Measurements from ENCODE around the gene DDX19B. TPM values are rescaled to one million over a fixed set of nuclear protein-coding genes. Genes with fewer than 3 reads are reported as not detected.
"Not testable (repeated sequence)": the region's sequence is repeated elsewhere in the genome, so short reads cannot be mapped to it uniquely, and the experiment has no call there.

DDX19B gene
- total RNA-seq, 1 donor from 2014 or later = 36.4 TPM

DNA sequence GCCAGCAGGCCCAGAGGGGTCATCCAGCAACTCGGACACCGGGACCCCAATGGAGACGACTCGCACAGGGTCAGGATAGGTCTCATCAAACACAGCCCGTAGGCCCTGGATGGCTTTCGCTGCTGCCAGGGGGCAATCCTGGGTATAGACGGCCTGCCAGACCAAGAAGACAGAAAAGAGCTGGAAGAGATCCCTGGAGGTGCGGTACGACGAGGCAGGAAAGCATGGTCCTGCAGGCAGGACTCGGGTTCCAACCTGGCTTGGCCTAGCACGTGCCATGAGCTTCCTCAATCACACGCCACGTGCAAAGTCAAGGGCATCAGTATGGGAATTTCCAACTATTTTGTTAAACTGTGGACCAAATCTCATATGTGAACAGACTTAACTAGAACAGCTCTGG is 40.9 kb upstream of the DDX19B start:
- Mint-ChIP-seq H3K4me3 (ENCODE audit: low read depth) (no peak overlapping the region), H3K27ac (peak overlapping the region; percentile 71), H3K27me3 (no peaks in the 10 kb centered on the region), H3K36me3 (ENCODE audit: insufficient read depth) (peaks cover 23% of the 10 kb centered on the region), H3K4me1 (ENCODE audit: low read depth) (no peaks in the 10 kb centered on the region), H3K9me3 (ENCODE audit: low read depth) (no peaks in the 10 kb centered on the region)
- TF ChIP-seq, protein P1, sequence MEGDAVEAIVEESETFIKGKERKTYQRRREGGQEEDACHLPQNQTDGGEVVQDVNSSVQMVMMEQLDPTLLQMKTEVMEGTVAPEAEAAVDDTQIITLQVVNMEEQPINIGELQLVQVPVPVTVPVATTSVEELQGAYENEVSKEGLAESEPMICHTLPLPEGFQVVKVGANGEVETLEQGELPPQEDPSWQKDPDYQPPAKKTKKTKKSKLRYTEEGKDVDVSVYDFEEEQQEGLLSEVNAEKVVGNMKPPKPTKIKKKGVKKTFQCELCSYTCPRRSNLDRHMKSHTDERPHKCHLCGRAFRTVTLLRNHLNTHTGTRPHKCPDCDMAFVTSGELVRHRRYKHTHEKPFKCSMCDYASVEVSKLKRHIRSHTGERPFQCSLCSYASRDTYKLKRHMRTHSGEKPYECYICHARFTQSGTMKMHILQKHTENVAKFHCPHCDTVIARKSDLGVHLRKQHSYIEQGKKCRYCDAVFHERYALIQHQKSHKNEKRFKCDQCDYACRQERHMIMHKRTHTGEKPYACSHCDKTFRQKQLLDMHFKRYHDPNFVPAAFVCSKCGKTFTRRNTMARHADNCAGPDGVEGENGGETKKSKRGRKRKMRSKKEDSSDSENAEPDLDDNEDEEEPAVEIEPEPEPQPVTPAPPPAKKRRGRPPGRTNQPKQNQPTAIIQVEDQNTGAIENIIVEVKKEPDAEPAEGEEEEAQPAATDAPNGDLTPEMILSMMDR (IDR thresholded peaks at IDR 0.05; ENCODE audit: unreplicated experiment) = no peak
- no peak for DNase-seq (ENCODE audit: low spot score, unreplicated experiment)

- no peaks in the 10 kb centered on the region for H3K4me1 Mint-ChIP-seq (ENCODE audit: low read depth)
- peaks cover 21% of the 10 kb centered on the region for H3K36me3 Mint-ChIP-seq (ENCODE audit: insufficient read depth)
- DNase-seq (ENCODE audit: low spot score, unreplicated experiment) = no peak
- H3K27me3 Mint-ChIP-seq = no peaks in the 10 kb centered on the region
- H3K9me3 Mint-ChIP-seq (ENCODE audit: low read depth) = no peaks in the 10 kb centered on the region
- no peak overlapping the region for H3K4me3 Mint-ChIP-seq (ENCODE audit: low read depth)
- TF ChIP-seq, protein P1 (IDR thresholded peaks at IDR 0.05; ENCODE audit: unreplicated experiment) = no peak
- peak overlapping the region; percentile 9 for H3K27ac Mint-ChIP-seq
These were observed 40.0 kb upstream of the DDX19B start for GRCh38 chr16:70258946-70259345.

- H3K36me3 Mint-ChIP-seq (ENCODE audit: insufficient read depth) = peaks cover 24% of the 10 kb centered on the region
- not testable (repeated sequence) for DNase-seq (ENCODE audit: low spot score, unreplicated experiment); H3K27ac Mint-ChIP-seq; H3K4me1 Mint-ChIP-seq (ENCODE audit: low read depth); H3K4me3 Mint-ChIP-seq (ENCODE audit: low read depth); H3K9me3 Mint-ChIP-seq (ENCODE audit: low read depth); H3K27me3 Mint-ChIP-seq
These were observed 39.1 kb upstream of the DDX19B start for GRCh38 chr16:70259903-70260302.

DNA sequence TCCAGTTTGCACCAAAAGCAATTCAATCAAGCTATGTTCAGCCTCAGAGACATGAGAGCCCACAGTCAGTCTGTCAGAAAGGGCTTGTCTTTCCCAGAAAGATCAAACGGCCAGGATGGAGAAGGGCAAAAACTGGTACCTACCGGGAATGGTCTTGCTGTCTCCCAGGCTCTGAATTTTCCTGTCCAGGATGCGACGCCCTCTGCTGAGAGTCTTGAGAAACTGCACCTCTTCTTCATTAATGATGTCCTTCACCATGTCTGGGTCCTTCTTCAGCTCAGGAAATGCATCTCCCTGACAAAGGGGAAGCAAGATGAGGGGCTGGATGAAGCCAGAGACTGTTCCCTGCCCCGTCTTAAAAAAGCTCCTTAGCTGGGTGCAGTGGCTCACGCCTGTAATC is 31.5 kb upstream of the DDX19B start:
- Mint-ChIP-seq H3K36me3 (ENCODE audit: insufficient read depth) (peaks cover 37% of the 10 kb centered on the region), H3K27ac (peak overlapping the region; percentile 13), H3K4me1 (ENCODE audit: low read depth) (no peaks in the 10 kb centered on the region), H3K9me3 (ENCODE audit: low read depth) (no peaks in the 10 kb centered on the region), H3K27me3 (no peaks in the 10 kb centered on the region), H3K4me3 (ENCODE audit: low read depth) (no peak overlapping the region)
- TF ChIP-seq, protein P1 (IDR thresholded peaks at IDR 0.05; ENCODE audit: unreplicated experiment) = peak; percentile 64
- DNase-seq (ENCODE audit: low spot score, unreplicated experiment) = no peak

GRCh38 chr16:70267922-70268321 is 31.1 kb upstream of the DDX19B start:
- Mint-ChIP-seq H3K36me3 (ENCODE audit: insufficient read depth) (peaks cover 38% of the 10 kb centered on the region), H3K27ac (peak overlapping the region; percentile 13)
- H3K4me1 Mint-ChIP-seq (ENCODE audit: low read depth); H3K27me3 Mint-ChIP-seq; H3K9me3 Mint-ChIP-seq (ENCODE audit: low read depth); DNase-seq (ENCODE audit: low spot score, unreplicated experiment); H3K4me3 Mint-ChIP-seq (ENCODE audit: low read depth): not testable (repeated sequence)

DNA sequence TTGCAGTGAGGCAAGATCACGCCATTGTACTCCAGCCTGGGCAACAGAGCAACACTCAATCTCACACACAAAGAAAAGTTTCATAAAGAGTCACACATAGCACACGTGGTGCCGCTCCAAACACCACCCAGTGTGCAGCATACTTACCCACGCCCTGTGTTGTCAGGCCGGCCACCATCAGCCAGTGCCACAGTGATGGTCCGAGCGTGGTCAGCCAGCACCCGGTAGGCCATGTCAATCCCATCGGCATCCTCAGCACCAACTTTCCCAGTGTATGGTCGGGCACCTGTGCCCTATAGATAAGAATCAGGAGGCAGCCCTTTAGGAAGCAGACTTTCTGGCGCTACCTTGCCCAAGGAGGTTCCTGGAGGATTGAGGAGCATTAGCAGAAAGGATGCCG is 29.5 kb upstream of the DDX19B start:
- TF ChIP-seq, protein P1 (IDR thresholded peaks at IDR 0.05; ENCODE audit: unreplicated experiment) = no peak
- H3K4me3 Mint-ChIP-seq (ENCODE audit: low read depth) = no peak overlapping the region
- H3K27ac Mint-ChIP-seq = no peak overlapping the region
- no peaks in the 10 kb centered on the region for H3K4me1 Mint-ChIP-seq (ENCODE audit: low read depth)
- peaks cover 38% of the 10 kb centered on the region for H3K36me3 Mint-ChIP-seq (ENCODE audit: insufficient read depth)
- no peak for DNase-seq (ENCODE audit: low spot score, unreplicated experiment)
- no peaks in the 10 kb centered on the region for H3K9me3 Mint-ChIP-seq (ENCODE audit: low read depth)
- no peaks in the 10 kb centered on the region for H3K27me3 Mint-ChIP-seq

Data from progenitor cell of endocrine pancreas (in vitro differentiated cells).